GM21381 (cell line): ENCODE results near the gene NCAPH2.

Experiments used
- ATAC-seq: cut with Tn5 transposase; IDR thresholded peaks from one replicate; pipeline ENCODE4 v1.9.1; 2021; ENCODE audit warnings: mild to moderate bottlenecking, moderate library complexity; ENCODE audit not compliant: unreplicated experiment

Gene NCAPH2

GRCh38 chr22:50545522-50546325 is 37.7 kb downstream of the NCAPH2 start, which contains the start of gene KLHDC7B:
Gene KLHDC7B (plus strand): TSS chr22:50545899. CDS start chr22:50546244, 345 bp downstream.
- ATAC-seq = no peak

GRCh38 chr22:50546326-50547262 is 38.6 kb downstream of the NCAPH2 start:
- ATAC-seq = no peak

GRCh38 chr22:50547263-50547985 is 39.4 kb downstream of the NCAPH2 start:
- no peak for ATAC-seq

GRCh38 chr22:50548040-50548920 is 40.3 kb downstream of the NCAPH2 start:
- no peak for ATAC-seq

- no peak for ATAC-seq
Observed at GRCh38 chr22:50548921-50549790, 41.1 kb downstream of the NCAPH2 start.

- no peak for ATAC-seq
Observed at GRCh38 chr22:50550395-50550794, 42.4 kb downstream of the NCAPH2 start.

- ATAC-seq = no peak
Observed at GRCh38 chr22:50551160-50551752, 43.2 kb downstream of the NCAPH2 start.

- ATAC-seq = no peak
Observed at GRCh38 chr22:50553310-50553709, 45.3 kb downstream of the NCAPH2 start.

GRCh38 chr22:50556703-50557102 is 48.7 kb downstream of the NCAPH2 start:
- ATAC-seq = no peak

- no peak for ATAC-seq
Observed at GRCh38 chr22:50560034-50560433, 52.0 kb downstream of the NCAPH2 start.

- ATAC-seq = no peak
Observed at GRCh38 chr22:50561401-50562358, 53.7 kb downstream of the NCAPH2 start.

- ATAC-seq = peak; percentile 95
Observed at GRCh38 chr22:50562523-50563412, 54.7 kb downstream of the NCAPH2 start, which contains the start of gene SYCE3. Gene SYCE3 (minus strand): TSS chr22:50562919. CDS start chr22:50556405, 6,514 bp downstream.

GRCh38 chr22:50563413-50564160 is 55.6 kb downstream of the NCAPH2 start:
- no peak for ATAC-seq

- ATAC-seq = no peak
Observed at GRCh38 chr22:50564289-50564688, 56.3 kb downstream of the NCAPH2 start.

GRCh38 chr22:50567721-50568252 is 59.8 kb downstream of the NCAPH2 start:
- no peak for ATAC-seq
